Myocyte (in vitro differentiated cells): ENCODE data around the gene GPC1. TPM values are rescaled to one million over a fixed set of nuclear protein-coding genes. Genes with fewer than 3 reads are reported as not detected.
"Not testable (repeated sequence)": the region's sequence is repeated elsewhere in the genome, so short reads cannot be mapped to it uniquely, and the experiment has no call there.

ENCODE experiments used
- DNase-seq: peaks from one replicate; pipeline ENCODE4 v3.0.0-alpha.2; 2012; ENCODE audit warnings: low read depth
- total RNA-seq: library from RNA; depleted of rRNA; stranded (reverse); fragments of >200 nt; gene quantifications from 2 replicates; pipeline ENCODE4 v1.2.3, GENCODE V29; 2014

Gene GPC1
- total RNA-seq, 1 donor from 2014 or later: 757 TPM

- DNase-seq: no peak
Measured at GRCh38 chr2:240494194-240494793, 58.8 kb downstream of the GPC1 start.

GRCh38 chr2:240494942-240495341, 59.5 kb downstream of the GPC1 start:
- DNase-seq: not testable (repeated sequence)

GRCh38 chr2:240497082-240497481, 61.6 kb downstream of the GPC1 start:
- peak; percentile 28 for DNase-seq

- peak; percentile 63 for DNase-seq
Measured at GRCh38 chr2:240498171-240498957, 62.9 kb downstream of the GPC1 start.

- no peak for DNase-seq
Measured at GRCh38 chr2:240498958-240499260, 63.4 kb downstream of the GPC1 start.

- DNase-seq: no peak
Measured at GRCh38 chr2:240499309-240500301, 64.1 kb downstream of the GPC1 start.

- DNase-seq: no peak
Measured at GRCh38 chr2:240500561-240501423, 65.3 kb downstream of the GPC1 start.

GRCh38 chr2:240501531-240501991, 66.1 kb downstream of the GPC1 start:
- DNase-seq: no peak

- no peak for DNase-seq
Measured at GRCh38 chr2:240502059-240502429, 66.6 kb downstream of the GPC1 start.

GRCh38 chr2:240502430-240503121, 67.1 kb downstream of the GPC1 start:
- no peak for DNase-seq

- DNase-seq: no peak
Measured at GRCh38 chr2:240503375-240503774, 67.9 kb downstream of the GPC1 start.

GRCh38 chr2:240503848-240504247, 68.4 kb downstream of the GPC1 start:
- DNase-seq: no peak

GRCh38 chr2:240505910-240506309, 70.4 kb downstream of the GPC1 start:
- no peak for DNase-seq

GRCh38 chr2:240506406-240507059, 71.1 kb downstream of the GPC1 start:
- DNase-seq: no peak

GRCh38 chr2:240507060-240507777, 71.8 kb downstream of the GPC1 start:
- no peak for DNase-seq

- no peak for DNase-seq
Measured at GRCh38 chr2:240507778-240508251, 72.4 kb downstream of the GPC1 start.

- DNase-seq: no peak
Measured at GRCh38 chr2:240508832-240509545, 73.5 kb downstream of the GPC1 start.
